ENCODE measurements around the gene CRNN. TPM values are rescaled to one million over a fixed set of nuclear protein-coding genes. Genes with fewer than 3 reads are reported as not detected.

The CRNN gene
- total RNA-seq = not detected

- no peaks in the 10 kb centered on the region for H3K36me3 ChIP-seq
- DNase-seq (ENCODE audit: low spot score) (no peak), ATAC-seq (ENCODE audit: insufficient number of reproducible peaks, low FRiP score, low read depth) (no peak)
- no peaks in the 10 kb centered on the region for H3K27me3 ChIP-seq (replicated peaks; ENCODE audit: insufficient read depth)
- TF ChIP-seq, protein P1, sequence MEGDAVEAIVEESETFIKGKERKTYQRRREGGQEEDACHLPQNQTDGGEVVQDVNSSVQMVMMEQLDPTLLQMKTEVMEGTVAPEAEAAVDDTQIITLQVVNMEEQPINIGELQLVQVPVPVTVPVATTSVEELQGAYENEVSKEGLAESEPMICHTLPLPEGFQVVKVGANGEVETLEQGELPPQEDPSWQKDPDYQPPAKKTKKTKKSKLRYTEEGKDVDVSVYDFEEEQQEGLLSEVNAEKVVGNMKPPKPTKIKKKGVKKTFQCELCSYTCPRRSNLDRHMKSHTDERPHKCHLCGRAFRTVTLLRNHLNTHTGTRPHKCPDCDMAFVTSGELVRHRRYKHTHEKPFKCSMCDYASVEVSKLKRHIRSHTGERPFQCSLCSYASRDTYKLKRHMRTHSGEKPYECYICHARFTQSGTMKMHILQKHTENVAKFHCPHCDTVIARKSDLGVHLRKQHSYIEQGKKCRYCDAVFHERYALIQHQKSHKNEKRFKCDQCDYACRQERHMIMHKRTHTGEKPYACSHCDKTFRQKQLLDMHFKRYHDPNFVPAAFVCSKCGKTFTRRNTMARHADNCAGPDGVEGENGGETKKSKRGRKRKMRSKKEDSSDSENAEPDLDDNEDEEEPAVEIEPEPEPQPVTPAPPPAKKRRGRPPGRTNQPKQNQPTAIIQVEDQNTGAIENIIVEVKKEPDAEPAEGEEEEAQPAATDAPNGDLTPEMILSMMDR (IDR thresholded peaks at IDR 0.05) = no peak
- H3K4me1 ChIP-seq (ENCODE audit: control insufficient read depth in 1 of 2, low read depth in 2 of 2) = no peaks in the 10 kb centered on the region
- H3K9me3 ChIP-seq = no peaks in the 10 kb centered on the region
- no peak within 1 kb of the TSS for H3K27ac ChIP-seq
- H3K4me3 ChIP-seq = no peak within 1 kb of the TSS
Observed at GRCh38 chr1:152413909-152414308, at the start of gene CRNN. Gene CRNN (minus strand): TSS chr1:152414263. CDS start chr1:152412233, 2,030 bp downstream.

DNA sequence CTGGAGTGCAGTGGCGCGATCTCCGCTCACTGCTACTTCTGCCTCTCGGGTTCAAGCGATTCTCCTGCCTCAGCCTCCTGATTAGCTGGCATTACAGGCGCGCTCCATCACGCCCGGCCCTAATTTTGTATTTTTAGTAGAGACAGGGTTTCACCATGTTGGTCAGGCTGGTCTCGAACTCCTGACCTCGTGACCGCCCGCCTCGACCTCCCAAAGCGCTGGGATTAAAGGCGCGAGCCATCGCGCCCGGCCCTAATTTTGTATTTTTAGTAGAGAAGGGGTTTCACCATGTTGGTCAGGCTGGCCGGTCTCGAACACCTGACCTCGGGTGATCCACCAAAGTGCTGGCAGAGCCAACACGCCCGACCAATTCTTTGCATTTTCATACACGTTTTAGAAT is 48.6 kb upstream of the CRNN start:
- Histone ChIP-seq H3K9me3 (peaks cover 6% of the 10 kb centered on the region), H3K27ac (no peak overlapping the region), H3K27me3 (replicated peaks; ENCODE audit: insufficient read depth) (no peaks in the 10 kb centered on the region), H3K4me3 (no peak overlapping the region), H3K4me1 (ENCODE audit: control insufficient read depth in 1 of 2, low read depth in 2 of 2) (peaks cover 0 to 12% of the 10 kb centered on the region in 2 donors), H3K36me3 (no peaks in the 10 kb centered on the region)
- no peak for ATAC-seq (ENCODE audit: insufficient number of reproducible peaks, low FRiP score, low read depth)
- DNase-seq (ENCODE audit: low spot score) = no peak
- TF ChIP-seq, protein P1 (IDR thresholded peaks at IDR 0.05) = no peak

DNA sequence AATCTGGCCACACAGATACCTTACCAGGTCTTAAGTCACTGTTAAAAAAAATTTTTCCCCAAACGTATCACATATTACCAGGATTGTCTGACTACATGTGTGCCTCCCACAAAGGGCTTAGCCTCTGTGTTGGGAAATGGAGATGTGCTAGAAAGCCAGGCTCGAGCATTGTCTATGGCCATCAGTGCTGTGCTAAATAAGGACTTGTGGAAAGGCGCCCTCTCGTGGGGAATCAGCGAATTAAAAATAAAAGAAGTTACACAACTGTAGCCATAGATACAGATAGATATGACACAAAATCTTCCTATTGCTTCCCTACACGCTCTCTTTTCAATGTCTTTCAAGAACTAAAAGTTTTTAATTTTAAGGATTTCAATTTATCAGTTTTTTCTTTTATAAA is 47.5 kb upstream of the CRNN start:
- TF ChIP-seq, protein P1 (IDR thresholded peaks at IDR 0.05) = peak; percentile 52
- DNase-seq (ENCODE audit: low spot score) (no peak), ATAC-seq (ENCODE audit: insufficient number of reproducible peaks, low FRiP score, low read depth) (no peak)
- H3K4me1 ChIP-seq (ENCODE audit: control insufficient read depth in 1 of 2, low read depth in 2 of 2) = peaks cover 0 to 12% of the 10 kb centered on the region in 2 donors
- H3K4me3 ChIP-seq = no peak overlapping the region
- peaks cover 6% of the 10 kb centered on the region for H3K9me3 ChIP-seq
- no peaks in the 10 kb centered on the region for H3K27me3 ChIP-seq (replicated peaks; ENCODE audit: insufficient read depth)
- H3K36me3 ChIP-seq = no peaks in the 10 kb centered on the region
- no peak overlapping the region for H3K27ac ChIP-seq

GRCh38 chr1:152460529-152460899 is 46.5 kb upstream of the CRNN start:
- H3K27ac ChIP-seq = no peak overlapping the region
- ATAC-seq (ENCODE audit: insufficient number of reproducible peaks, low FRiP score, low read depth) (no peak), DNase-seq (ENCODE audit: low spot score) (no peak)
- H3K4me1 ChIP-seq (ENCODE audit: control insufficient read depth in 1 of 2, low read depth in 2 of 2) = peaks cover 0 to 12% of the 10 kb centered on the region in 2 donors
- no peaks in the 10 kb centered on the region for H3K36me3 ChIP-seq
- no peaks in the 10 kb centered on the region for H3K27me3 ChIP-seq (replicated peaks; ENCODE audit: insufficient read depth)
- H3K9me3 ChIP-seq = no peaks in the 10 kb centered on the region
- TF ChIP-seq, protein P1 (IDR thresholded peaks at IDR 0.05) = no peak
- no peak overlapping the region for H3K4me3 ChIP-seq

- H3K27me3 ChIP-seq (replicated peaks; ENCODE audit: insufficient read depth) = no peaks in the 10 kb centered on the region
- DNase-seq (ENCODE audit: low spot score) (peak; percentile 20), ATAC-seq (ENCODE audit: insufficient number of reproducible peaks, low FRiP score, low read depth) (no peak)
- no peaks in the 10 kb centered on the region for H3K36me3 ChIP-seq
- TF ChIP-seq, protein P1 (IDR thresholded peaks at IDR 0.05) = peak; percentile 73
- H3K27ac ChIP-seq = peak overlapping the region in 1 of 2 donors; percentile 4
- H3K9me3 ChIP-seq = no peaks in the 10 kb centered on the region
- peak overlapping the region; percentile 43 for H3K4me3 ChIP-seq
- H3K4me1 ChIP-seq (ENCODE audit: control insufficient read depth in 1 of 2, low read depth in 2 of 2) = peaks cover 0 to 12% of the 10 kb centered on the region in 2 donors
Observed at GRCh38 chr1:152459596-152460528, 45.8 kb upstream of the CRNN start.

Data from thoracic aorta (tissue), 2 donors.